ENCODE results near the gene ANXA9. TPM values are rescaled to one million over a fixed set of nuclear protein-coding genes. Genes with fewer than 3 reads are reported as not detected.

Gene ANXA9
- total RNA-seq, 1 donor from 2014 or later, result 0.49 TPM

GRCh38 chr1:150960646-150961045 is 21.4 kb upstream of the ANXA9 start:
- no peaks in the 10 kb centered on the region for H3K27me3 ChIP-seq
- no peak for TF ChIP-seq POLR2AphosphoS5 (IDR thresholded peaks at IDR 0.05; ENCODE audit: insufficient read depth in 1 of 2, low read depth in 1 of 2)
- TF ChIP-seq POLR2A (IDR thresholded peaks at IDR 0.05), result no peak
- H3K27ac ChIP-seq, result no peak overlapping the region
- no peak for DNase-seq (ENCODE audit: extremely low spot score in 2 of 2)
- H3K4me3 ChIP-seq, result no peak overlapping the region
- H3K4me1 ChIP-seq, result no peaks in the 10 kb centered on the region
- intact Hi-C loops (cut with DNase I), result no loop called here
- H3K36me3 ChIP-seq, result peaks cover 0 to 83% of the 10 kb centered on the region in 2 donors
- H3K9me3 ChIP-seq, result no peaks in the 10 kb centered on the region

- Histone ChIP-seq H3K27me3 (no peaks in the 10 kb centered on the region), H3K4me3 (no peak overlapping the region), H3K9me3 (no peaks in the 10 kb centered on the region), H3K4me1 (no peaks in the 10 kb centered on the region), H3K36me3 (peaks cover 0 to 86% of the 10 kb centered on the region in 2 donors), H3K27ac (no peak overlapping the region)
- intact Hi-C loops (cut with DNase I), result no loop called here
- no peak for DNase-seq (ENCODE audit: extremely low spot score in 2 of 2)
- TF ChIP-seq CTCF (IDR thresholded peaks at IDR 0.05) (no peak), POLR2AphosphoS5 (IDR thresholded peaks at IDR 0.05; ENCODE audit: insufficient read depth in 1 of 2, low read depth in 1 of 2) (no peak), POLR2A (IDR thresholded peaks at IDR 0.05) (no peak)
Observed at GRCh38 chr1:150961756-150962155, 20.3 kb upstream of the ANXA9 start.

GRCh38 chr1:150963321-150964163 is 18.6 kb upstream of the ANXA9 start:
- Histone ChIP-seq H3K27ac (no peak overlapping the region), H3K27me3 (no peaks in the 10 kb centered on the region), H3K4me1 (no peaks in the 10 kb centered on the region), H3K9me3 (no peaks in the 10 kb centered on the region), H3K36me3 (peaks cover 0 to 90% of the 10 kb centered on the region in 2 donors), H3K4me3 (no peak overlapping the region)
- no peak for TF ChIP-seq POLR2A (IDR thresholded peaks at IDR 0.05)
- TF ChIP-seq POLR2AphosphoS5 (IDR thresholded peaks at IDR 0.05; ENCODE audit: insufficient read depth in 1 of 2, low read depth in 1 of 2), result no peak
- no peak for TF ChIP-seq CTCF (IDR thresholded peaks at IDR 0.05)
- intact Hi-C loops (cut with DNase I), result no loop called here
- no peak for DNase-seq (ENCODE audit: extremely low spot score in 2 of 2)

- peaks cover 0 to 92% of the 10 kb centered on the region in 2 donors for H3K36me3 ChIP-seq
- no peak overlapping the region for H3K27ac ChIP-seq
- intact Hi-C loops (cut with DNase I), result no loop called here
Observed at GRCh38 chr1:150964164-150964489, 18.0 kb upstream of the ANXA9 start.

GRCh38 chr1:150965605-150966004 is 16.5 kb upstream of the ANXA9 start:
- no peak for TF ChIP-seq POLR2AphosphoS5 (IDR thresholded peaks at IDR 0.05; ENCODE audit: insufficient read depth in 1 of 2, low read depth in 1 of 2)
- TF ChIP-seq POLR2A (IDR thresholded peaks at IDR 0.05), result no peak
- TF ChIP-seq CTCF (IDR thresholded peaks at IDR 0.05), result no peak
- Histone ChIP-seq H3K4me3 (no peak overlapping the region), H3K27ac (no peak overlapping the region), H3K36me3 (peaks cover 0 to 77% of the 10 kb centered on the region in 2 donors), H3K9me3 (no peaks in the 10 kb centered on the region), H3K27me3 (no peaks in the 10 kb centered on the region), H3K4me1 (peaks cover 13% of the 10 kb centered on the region)
- intact Hi-C loops (cut with DNase I), result no loop called here
- no peak for DNase-seq (ENCODE audit: extremely low spot score in 2 of 2)

More at GRCh38 chr1:150964164-150964489, 18.0 kb upstream of the ANXA9 start:
- TF ChIP-seq POLR2AphosphoS5 (IDR thresholded peaks at IDR 0.05; ENCODE audit: insufficient read depth in 1 of 2, low read depth in 1 of 2) (no peak), CTCF (IDR thresholded peaks at IDR 0.05) (no peak), POLR2A (IDR thresholded peaks at IDR 0.05) (no peak)
- Histone ChIP-seq H3K4me1 (no peaks in the 10 kb centered on the region), H3K9me3 (no peaks in the 10 kb centered on the region), H3K4me3 (no peak overlapping the region), H3K27me3 (no peaks in the 10 kb centered on the region)
- no peak for DNase-seq (ENCODE audit: extremely low spot score in 2 of 2)
